ENCODE measurements around the gene EPHB2. TPM values are rescaled to one million over a fixed set of nuclear protein-coding genes. Genes with fewer than 3 reads are reported as not detected.
"Not testable (repeated sequence)": the region's sequence is repeated elsewhere in the genome, so short reads cannot be mapped to it uniquely, and the experiment has no call there.

Gene EPHB2
- total RNA-seq, 1 experiment from 2014 or later, result 18.5 TPM

- TF ChIP-seq HMGXB4 (CRISPR knock-in tag; IDR thresholded peaks at IDR 0.05), result no peak
- TF ChIP-seq CREM (CRISPR knock-in tag; IDR thresholded peaks at IDR 0.05), result no peak
- TF ChIP-seq ZNF219 (CRISPR knock-in tag; IDR thresholded peaks at IDR 0.05; ENCODE audit: borderline replicate concordance), result no peak
- TF ChIP-seq FOXP4 (CRISPR knock-in tag; IDR thresholded peaks at IDR 0.05), result no peak
- TF ChIP-seq CBFB (CRISPR knock-in tag; IDR thresholded peaks at IDR 0.05; ENCODE audit: low read depth), result no peak
- TF ChIP-seq FOXK1 (CRISPR knock-in tag; IDR thresholded peaks at IDR 0.05), result no peak
- no peak for TF ChIP-seq MAX (CRISPR knock-in tag; IDR thresholded peaks at IDR 0.05)
- no peak for TF ChIP-seq TEAD1 (CRISPR knock-in tag; IDR thresholded peaks at IDR 0.05)
- TF ChIP-seq NFYB (CRISPR knock-in tag; conservative IDR thresholded peaks at IDR 0.05; ENCODE audit: low read depth), result no peak
Observed at GRCh38 chr1:22833699-22834098, 123.1 kb downstream of the EPHB2 start (continued).

- H3K27ac Mint-ChIP-seq; CTCF ChIA-PET; H3K9me3 Mint-ChIP-seq; H3K4me3 Mint-ChIP-seq; DNase-seq (ENCODE audit: low spot score); H3K27me3 Mint-ChIP-seq (ENCODE audit: low read depth); ATAC-seq; POLR2A ChIA-PET; H3K36me3 Mint-ChIP-seq: not testable (repeated sequence)
- H3K4me1 Mint-ChIP-seq, result peaks cover 21% of the 10 kb centered on the region
Observed at GRCh38 chr1:22834420-22834819, 123.8 kb downstream of the EPHB2 start.

GRCh38 chr1:22835636-22836319 lies 125.1 kb downstream of the EPHB2 start:
- DNase-seq (ENCODE audit: low spot score) (no peak), ATAC-seq (no peak)
- TF ChIP-seq USF1 (CRISPR knock-in tag; IDR thresholded peaks at IDR 0.05) (no peak), TP53 (CRISPR knock-in tag; IDR thresholded peaks at IDR 0.05) (no peak), STAT6 (CRISPR knock-in tag; conservative IDR thresholded peaks at IDR 0.05; ENCODE audit: low read depth) (no peak)
- CTCF ChIA-PET, result interaction anchor here (0.7 to 2.2 kb wide), 3 partner anchors 9 to 95 kb away, joined by 3 to 12 read pairs (median 3); no protein-coding TSS in a partner anchor
- POLR2A ChIA-PET, result interaction anchor here (1.0 kb wide), 1 partner anchor 80 kb away, joined by 3 read pairs; no protein-coding TSS in a partner anchor
- no peak overlapping the region for H3K4me3 Mint-ChIP-seq
- peaks cover 16% of the 10 kb centered on the region for H3K4me1 Mint-ChIP-seq
- no peak overlapping the region for H3K27ac Mint-ChIP-seq
- H3K27me3 Mint-ChIP-seq (ENCODE audit: low read depth), result no peaks in the 10 kb centered on the region
- H3K9me3 Mint-ChIP-seq, result no peaks in the 10 kb centered on the region
- H3K36me3 Mint-ChIP-seq, result no peaks in the 10 kb centered on the region
